Epithelial cell of prostate (primary cell): ENCODE data around the gene SLC36A2.
"Not testable (repeated sequence)": the region's sequence is repeated elsewhere in the genome, so short reads cannot be mapped to it uniquely, and the experiment has no call there.

Experiments used
- DNase-seq: peaks from one replicate; pipeline ENCODE4 v3.0.0-alpha.2; 2011; ENCODE audit warnings: low read depth, low spot score
- H3K27ac ChIP-seq: fragments of 450-650 bp; 2 replicates; pipeline ENCODE4 v1.5.1; 2017; ENCODE audit warnings: mild to moderate bottlenecking

SLC36A2 gene

GRCh38 chr5:151347369-151347768 lies at the start of gene SLC36A2:
SLC36A2 (minus strand) TSS chr5:151347559; CDS start chr5:151347460, 99 bp downstream.
- no peak for DNase-seq
- H3K27ac ChIP-seq, result no peak within 1 kb of the TSS

- no peak for DNase-seq
- no peak overlapping the region for H3K27ac ChIP-seq
Observed at GRCh38 chr5:151388960-151389359, 41.6 kb upstream of the SLC36A2 start.

GRCh38 chr5:151384106-151384505 lies 36.7 kb upstream of the SLC36A2 start:
- DNase-seq, result no peak
- no peak overlapping the region for H3K27ac ChIP-seq

DNA sequence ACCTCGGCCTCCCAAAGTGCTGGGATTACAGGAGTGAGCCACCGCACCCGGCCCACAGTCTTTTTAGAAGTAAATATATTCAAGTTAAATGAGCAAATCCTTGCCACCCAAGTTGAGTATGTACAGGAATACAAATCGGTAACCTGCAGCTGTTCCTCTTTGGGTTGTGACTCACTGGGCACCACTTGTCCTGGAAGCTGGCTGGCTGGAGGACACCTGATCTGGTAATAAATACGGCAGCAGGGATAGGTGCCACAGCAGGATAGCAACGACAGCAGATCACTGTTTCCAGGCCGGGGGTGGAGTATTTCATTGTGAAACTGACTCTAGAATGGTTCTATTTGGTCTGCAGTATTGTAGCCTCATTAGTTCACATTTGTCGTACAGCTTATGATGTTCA lies 35.7 kb upstream of the SLC36A2 start:
- H3K27ac ChIP-seq, result no peak overlapping the region
- peak; percentile 14 for DNase-seq

- no peak for DNase-seq
- no peak overlapping the region for H3K27ac ChIP-seq
Observed at GRCh38 chr5:151382576-151382975, 35.2 kb upstream of the SLC36A2 start.

DNA sequence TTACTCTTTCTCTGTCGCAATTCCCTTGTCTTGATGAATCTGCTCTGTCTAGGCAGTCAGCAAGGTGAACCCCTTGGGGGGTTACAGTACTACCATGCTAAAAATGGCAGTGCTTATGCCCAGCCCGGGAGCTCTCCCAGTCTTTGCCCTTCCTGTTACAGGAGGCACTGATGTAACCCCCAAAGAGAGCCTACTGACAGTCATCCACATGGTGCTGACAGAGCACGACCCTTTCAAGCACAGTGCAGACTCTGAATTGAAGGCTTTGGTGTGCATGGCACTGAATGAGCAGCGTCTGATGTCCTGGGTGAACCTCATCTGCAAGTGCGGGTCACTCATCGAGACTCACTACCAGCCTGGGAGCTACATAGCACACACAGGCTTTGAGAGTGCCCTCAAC lies 34.5 kb upstream of the SLC36A2 start:
- H3K27ac ChIP-seq, result no peak overlapping the region
- no peak for DNase-seq

- no peak for DNase-seq
- no peak overlapping the region for H3K27ac ChIP-seq
Observed at GRCh38 chr5:151378616-151379015, 31.3 kb upstream of the SLC36A2 start.

DNA sequence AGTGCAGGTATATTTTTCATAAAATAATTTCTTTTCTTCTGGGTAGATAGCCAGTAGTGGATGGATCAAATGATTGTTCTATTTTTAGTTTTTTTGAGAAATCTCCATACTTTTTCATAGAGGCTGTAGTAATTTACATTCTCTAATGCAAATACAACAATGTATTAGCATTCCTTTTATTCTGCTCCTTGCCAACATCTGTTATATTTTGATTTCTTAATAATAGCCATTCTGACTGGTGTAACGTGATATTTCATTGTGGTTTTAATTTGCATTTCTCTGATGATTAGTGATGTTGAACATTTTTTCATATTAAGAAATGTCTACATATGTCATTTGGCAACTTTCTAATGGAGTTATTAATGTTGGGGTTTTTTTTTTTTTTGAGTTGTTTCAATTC lies 27.2 kb upstream of the SLC36A2 start:
- DNase-seq, result no peak
- H3K27ac ChIP-seq, result no peak overlapping the region

GRCh38 chr5:151367038-151367437 lies 19.7 kb upstream of the SLC36A2 start:
- DNase-seq, H3K27ac ChIP-seq: not testable (repeated sequence)

GRCh38 chr5:151363673-151364072 lies 16.3 kb upstream of the SLC36A2 start:
- no peak for DNase-seq
- H3K27ac ChIP-seq, result no peak overlapping the region

DNA sequence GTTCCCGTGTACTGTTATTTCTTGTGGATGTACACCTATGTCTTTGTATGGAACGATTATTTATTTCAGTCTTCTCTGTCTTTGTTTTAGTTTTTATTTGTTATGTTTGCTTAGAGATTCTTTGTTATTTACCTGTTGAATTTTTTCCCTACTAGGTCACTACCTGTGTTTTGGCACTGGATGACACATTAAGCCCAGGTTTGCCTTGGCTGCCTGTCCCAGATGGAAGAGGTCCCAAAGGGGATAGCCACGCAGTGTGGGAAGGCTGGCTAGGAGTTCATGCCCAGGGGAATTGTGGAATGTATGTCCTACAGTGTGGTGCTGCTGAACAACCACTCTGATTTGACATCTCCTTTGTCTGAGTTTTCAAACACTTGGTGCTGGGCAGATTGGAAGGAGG lies 15.6 kb upstream of the SLC36A2 start:
- no peak overlapping the region for H3K27ac ChIP-seq

GRCh38 chr5:151359391-151359790 lies 12.0 kb upstream of the SLC36A2 start:
- H3K27ac ChIP-seq, result no peak overlapping the region
- no peak for DNase-seq

More for the DNA sequence above, 15.6 kb upstream of the SLC36A2 start:
- DNase-seq, result no peak

DNA sequence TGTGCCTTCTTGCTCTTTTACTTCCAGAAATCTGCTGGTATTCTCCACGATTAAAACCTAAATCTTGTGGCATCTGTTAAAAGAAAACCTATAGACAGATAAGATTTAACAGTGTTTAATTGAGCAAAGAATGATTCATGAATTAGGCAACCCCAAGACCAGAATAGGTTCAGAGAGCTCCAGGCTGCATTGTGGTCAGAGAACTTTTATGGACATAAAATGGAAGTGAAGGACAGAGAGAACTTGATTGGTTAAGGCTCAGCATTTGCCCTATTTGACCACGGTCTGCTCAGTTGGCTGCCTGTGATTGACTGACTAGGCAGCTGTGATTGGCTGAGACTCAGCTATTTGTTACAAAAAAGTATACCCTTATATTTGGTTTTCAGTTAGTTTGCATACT lies 10.4 kb upstream of the SLC36A2 start:
- peak; percentile 36 for DNase-seq
- no peak overlapping the region for H3K27ac ChIP-seq

DNA sequence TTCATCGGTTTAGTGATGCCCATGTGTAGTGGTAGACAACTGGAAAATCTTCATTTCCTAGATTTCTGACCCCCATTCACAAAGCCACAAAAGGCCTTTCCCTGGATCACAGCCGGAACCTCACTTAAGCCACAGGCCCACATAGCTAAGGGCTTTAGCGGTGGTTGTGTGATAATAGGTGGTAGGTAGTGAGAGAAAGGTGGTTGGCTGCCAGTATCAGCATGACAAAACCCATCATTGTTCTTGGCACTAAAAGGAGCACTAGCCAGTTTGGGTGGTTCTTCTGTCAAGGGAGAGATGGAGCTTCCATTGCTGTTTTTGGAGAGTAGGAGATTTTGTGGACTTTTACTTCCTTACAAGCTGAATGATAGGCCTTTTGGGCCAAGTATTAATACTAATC lies 9.7 kb upstream of the SLC36A2 start:
- DNase-seq, result no peak
- no peak overlapping the region for H3K27ac ChIP-seq

DNA sequence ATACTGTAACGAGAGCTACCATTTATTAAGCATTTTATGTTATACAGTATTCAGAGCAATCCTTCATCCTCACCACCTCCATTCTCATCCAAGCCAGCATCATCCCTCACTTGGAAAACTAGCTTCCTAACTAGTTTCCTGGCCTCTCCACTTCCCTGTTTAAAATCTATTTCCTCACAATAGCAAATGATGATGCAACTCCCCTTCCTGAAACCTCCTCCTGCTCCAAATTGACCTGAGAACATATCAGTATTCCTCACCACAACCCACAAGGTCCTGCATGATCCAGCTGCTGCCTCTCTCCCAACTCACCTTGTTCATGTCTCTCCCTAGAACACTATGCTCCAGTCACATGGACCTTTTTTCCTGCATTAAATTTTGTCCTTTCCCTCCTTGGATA lies 4.3 kb upstream of the SLC36A2 start:
- no peak overlapping the region for H3K27ac ChIP-seq
- no peak for DNase-seq

DNA sequence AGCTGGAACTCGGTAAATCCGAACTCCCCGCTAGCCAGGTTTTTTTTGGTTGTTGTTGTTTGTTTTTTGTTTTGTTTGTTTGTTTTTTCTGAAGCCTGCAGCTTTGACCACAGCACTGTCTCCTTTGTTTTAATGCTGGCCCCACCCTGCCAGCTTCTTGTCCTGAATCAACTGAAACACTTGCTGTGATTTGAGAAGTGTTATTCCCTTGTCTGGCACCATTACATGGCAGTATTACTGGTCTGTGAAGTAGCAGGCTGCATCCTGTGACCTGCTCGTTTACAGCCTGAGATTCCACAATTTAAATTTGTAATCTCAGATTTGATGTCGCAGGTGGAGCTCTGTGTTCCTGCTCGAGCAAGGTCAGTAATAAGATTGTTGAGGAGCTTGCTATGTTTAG lies 1.4 kb upstream of the SLC36A2 start:
- H3K27ac ChIP-seq, result no peak overlapping the region
- DNase-seq, result no peak

- DNase-seq, result no peak
Observed at GRCh38 chr5:151345808-151346478, 1.4 kb downstream of the SLC36A2 start.

DNA sequence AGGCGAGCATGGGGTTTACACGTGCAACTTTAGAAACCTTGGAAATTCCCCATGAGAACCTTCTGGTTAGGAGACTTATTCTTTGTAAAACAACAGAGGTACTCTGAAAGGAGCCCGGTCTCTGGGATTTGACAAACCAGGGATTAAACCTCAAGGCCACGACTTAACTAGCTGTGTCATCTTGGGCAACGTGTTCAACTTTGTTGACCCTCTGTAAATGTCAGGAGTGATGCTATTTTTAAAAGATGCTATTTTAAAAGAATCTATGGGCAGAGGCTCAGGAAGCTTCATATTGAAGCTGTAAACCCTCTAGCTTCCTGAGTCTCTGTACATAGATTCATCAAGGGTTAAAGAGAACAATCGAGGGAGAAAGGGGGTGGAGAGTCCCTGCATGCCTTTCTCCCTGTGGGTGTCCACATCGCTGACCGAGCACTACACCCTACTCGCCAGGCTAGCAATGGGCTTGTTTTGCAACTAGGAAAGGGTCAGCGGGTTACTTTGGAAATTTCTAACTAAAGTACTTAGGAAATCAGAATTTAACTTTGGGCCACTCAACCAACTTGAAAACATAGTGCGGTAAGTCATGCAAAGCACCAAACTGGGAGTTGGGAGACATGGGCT lies 2.1 kb downstream of the SLC36A2 start:
- no peak for DNase-seq

More at GRCh38 chr5:151345808-151346478, 1.4 kb downstream of the SLC36A2 start:
- H3K27ac ChIP-seq, result no peak overlapping the region

GRCh38 chr5:151344088-151344487 lies 3.3 kb downstream of the SLC36A2 start:
- H3K27ac ChIP-seq, result no peak overlapping the region
- no peak for DNase-seq

More for the DNA sequence above, 2.1 kb downstream of the SLC36A2 start:
- H3K27ac ChIP-seq, result no peak overlapping the region

GRCh38 chr5:151340004-151340403 lies 7.4 kb downstream of the SLC36A2 start:
- no peak overlapping the region for H3K27ac ChIP-seq
- DNase-seq, result no peak

DNA sequence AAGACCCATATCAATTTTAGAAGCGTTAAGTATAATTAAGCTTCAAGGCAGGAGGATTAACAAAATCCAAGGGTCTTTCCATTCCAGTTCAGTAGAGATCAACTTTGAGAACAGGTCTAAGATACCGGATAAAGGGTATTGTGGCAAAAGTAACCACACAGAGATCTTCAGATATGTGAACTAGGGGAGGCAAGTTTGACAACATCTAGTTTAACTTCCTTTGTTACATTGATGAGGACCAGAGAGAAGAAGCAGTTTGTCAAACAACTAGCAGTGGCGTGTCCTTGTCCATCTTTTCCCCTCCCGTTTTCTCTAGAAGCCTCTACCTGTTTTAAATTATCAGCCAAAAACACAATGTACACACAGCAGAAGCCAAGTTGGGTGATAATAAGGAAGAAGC lies 8.6 kb downstream of the SLC36A2 start:
- no peak overlapping the region for H3K27ac ChIP-seq
- DNase-seq, result no peak

DNA sequence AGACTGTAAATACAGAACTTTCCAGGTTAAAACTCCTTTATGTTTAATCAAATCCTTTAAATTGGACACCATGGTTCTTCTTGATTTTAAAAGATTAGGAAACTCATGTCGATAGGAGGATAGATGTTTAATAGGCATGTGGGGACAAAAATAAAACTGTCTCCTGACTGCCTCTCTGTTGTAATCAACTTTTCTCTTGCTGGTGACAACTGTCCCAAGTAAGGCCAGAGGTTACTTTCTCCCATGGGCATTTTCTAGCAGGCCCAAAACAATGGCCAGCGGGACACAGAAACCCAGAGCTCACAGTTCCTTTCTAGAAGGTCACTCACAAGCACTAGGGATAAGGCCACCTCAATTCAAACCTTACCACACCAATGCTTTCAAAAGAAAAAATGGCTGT lies 14.5 kb downstream of the SLC36A2 start:
- H3K27ac ChIP-seq, result no peak overlapping the region
- DNase-seq, result no peak
